ENCODE data around the gene SLC2A14.

DNA sequence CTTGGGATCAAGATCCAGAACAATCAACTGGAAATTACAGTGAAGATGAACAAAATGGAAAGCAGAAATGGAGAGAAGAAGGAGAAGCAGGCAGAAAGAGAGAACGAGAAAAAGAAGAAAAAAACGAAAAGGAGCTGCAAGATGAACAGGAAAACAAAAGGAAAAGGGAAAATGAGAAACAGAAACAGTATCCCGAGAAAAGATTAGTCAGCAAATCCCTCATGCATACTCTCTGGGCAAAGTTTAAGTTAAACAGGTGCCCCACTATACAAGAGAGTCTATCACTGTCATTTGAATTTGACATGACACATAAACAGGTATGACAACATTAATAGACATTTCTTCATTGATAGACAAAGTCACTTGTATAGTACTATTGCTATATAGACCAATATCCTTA, 102.7 kb downstream of the SLC2A14 start:
- TF ChIP-seq, protein P1, sequence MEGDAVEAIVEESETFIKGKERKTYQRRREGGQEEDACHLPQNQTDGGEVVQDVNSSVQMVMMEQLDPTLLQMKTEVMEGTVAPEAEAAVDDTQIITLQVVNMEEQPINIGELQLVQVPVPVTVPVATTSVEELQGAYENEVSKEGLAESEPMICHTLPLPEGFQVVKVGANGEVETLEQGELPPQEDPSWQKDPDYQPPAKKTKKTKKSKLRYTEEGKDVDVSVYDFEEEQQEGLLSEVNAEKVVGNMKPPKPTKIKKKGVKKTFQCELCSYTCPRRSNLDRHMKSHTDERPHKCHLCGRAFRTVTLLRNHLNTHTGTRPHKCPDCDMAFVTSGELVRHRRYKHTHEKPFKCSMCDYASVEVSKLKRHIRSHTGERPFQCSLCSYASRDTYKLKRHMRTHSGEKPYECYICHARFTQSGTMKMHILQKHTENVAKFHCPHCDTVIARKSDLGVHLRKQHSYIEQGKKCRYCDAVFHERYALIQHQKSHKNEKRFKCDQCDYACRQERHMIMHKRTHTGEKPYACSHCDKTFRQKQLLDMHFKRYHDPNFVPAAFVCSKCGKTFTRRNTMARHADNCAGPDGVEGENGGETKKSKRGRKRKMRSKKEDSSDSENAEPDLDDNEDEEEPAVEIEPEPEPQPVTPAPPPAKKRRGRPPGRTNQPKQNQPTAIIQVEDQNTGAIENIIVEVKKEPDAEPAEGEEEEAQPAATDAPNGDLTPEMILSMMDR (IDR thresholded peaks at IDR 0.05): no peak
- TF ChIP-seq POLR2A (IDR thresholded peaks at IDR 0.05): no peak
- no peak for TF ChIP-seq POLR2AphosphoS5 (IDR thresholded peaks at IDR 0.05)

Measured in transverse colon (tissue), 4 donors.